ENCODE measurements around the gene CTSZ. TPM values are rescaled to one million over a fixed set of nuclear protein-coding genes. Genes with fewer than 3 reads are reported as not detected.
"Not testable (repeated sequence)": the region's sequence is repeated elsewhere in the genome, so short reads cannot be mapped to it uniquely, and the experiment has no call there.

CTSZ gene
- total RNA-seq, 1 donor from 2014 or later: 48.1 TPM

DNA sequence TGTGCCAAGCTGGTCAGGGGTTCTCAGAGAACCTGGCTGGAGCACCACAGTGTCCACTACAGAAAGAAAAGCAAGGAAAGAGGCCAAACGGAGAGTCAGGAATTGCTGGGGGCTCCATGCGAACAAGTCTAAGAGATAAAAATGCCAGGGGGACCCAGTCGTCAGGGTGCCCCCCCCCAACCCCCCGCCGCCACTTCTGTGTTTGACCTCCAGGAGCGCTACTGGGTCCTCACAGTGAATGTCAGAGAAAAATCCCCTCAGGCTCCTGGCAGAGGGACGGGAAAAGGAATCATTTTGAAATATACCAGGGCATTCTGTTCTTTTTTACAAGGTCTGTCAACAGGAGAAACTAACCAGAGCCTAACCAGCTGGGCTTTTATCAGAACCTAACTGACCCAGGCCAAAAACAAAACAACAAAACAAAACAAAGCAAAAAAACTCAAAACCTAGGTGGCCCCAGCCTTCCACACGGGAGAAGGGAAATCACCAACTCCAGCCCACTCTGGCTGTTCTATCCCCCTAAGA lies 43.9 kb downstream of the CTSZ start:
- Mint-ChIP-seq H3K4me1 (no peaks in the 10 kb centered on the region), H3K27ac (no peak overlapping the region), H3K27me3 (peaks cover 21% of the 10 kb centered on the region), H3K9me3 (no peaks in the 10 kb centered on the region), H3K4me3 (no peak overlapping the region), H3K36me3 (ENCODE audit: low read depth) (no peaks in the 10 kb centered on the region)
- DNase-seq: no peak
- intact Hi-C loops (cut with micrococcal nuclease): no loop called here

DNA sequence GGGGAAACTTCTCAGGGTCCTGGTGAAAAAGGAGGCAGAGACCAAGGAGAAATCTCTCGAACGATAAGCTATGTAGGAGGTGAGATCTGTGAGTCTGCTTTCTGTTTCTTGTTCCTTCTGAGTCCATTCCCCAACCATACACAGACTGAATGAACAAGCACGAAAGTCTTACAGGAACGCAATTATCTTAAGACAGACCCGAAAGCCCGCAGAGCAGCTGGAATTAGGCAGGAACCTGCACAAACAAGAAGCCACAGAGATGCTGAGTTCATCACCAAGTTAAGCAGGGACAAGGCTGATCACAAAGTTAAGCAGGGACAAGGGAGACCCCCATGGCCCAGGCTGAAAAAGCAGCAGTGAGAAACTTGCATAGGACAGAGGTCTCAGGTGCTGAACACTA lies 47.4 kb downstream of the CTSZ start:
- no peaks in the 10 kb centered on the region for H3K9me3 Mint-ChIP-seq

DNA sequence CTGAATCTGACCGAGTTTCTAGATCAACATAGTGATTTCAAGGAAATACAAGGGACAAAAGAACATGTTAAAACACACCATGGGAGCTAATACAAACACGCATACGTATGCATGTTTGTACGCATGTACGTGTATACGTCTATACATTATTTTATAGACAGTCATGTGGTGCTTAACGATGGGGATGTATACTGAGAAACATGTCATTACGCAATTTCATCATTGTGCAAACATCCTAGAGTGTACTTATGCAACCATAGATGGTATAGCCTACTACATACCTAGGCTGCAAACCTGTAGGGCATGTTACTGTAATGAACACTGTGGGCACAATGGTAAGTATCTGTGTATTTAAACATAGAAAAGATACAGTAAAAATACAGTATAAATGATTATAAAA lies 51.0 kb downstream of the CTSZ start:
- Mint-ChIP-seq H3K4me3 (no peak overlapping the region), H3K27me3 (peaks cover 30% of the 10 kb centered on the region), H3K4me1 (no peaks in the 10 kb centered on the region), H3K36me3 (ENCODE audit: low read depth) (no peaks in the 10 kb centered on the region), H3K27ac (no peak overlapping the region), H3K9me3 (no peaks in the 10 kb centered on the region)
- no peak for DNase-seq
- intact Hi-C loops (cut with micrococcal nuclease): no loop called here

More for the DNA sequence above, 47.4 kb downstream of the CTSZ start:
- Mint-ChIP-seq H3K27me3 (peaks cover 23% of the 10 kb centered on the region), H3K36me3 (ENCODE audit: low read depth) (no peaks in the 10 kb centered on the region), H3K27ac (no peak overlapping the region), H3K4me1 (no peaks in the 10 kb centered on the region), H3K4me3 (no peak overlapping the region)
- intact Hi-C loops (cut with micrococcal nuclease): no loop called here
- DNase-seq: no peak

DNA sequence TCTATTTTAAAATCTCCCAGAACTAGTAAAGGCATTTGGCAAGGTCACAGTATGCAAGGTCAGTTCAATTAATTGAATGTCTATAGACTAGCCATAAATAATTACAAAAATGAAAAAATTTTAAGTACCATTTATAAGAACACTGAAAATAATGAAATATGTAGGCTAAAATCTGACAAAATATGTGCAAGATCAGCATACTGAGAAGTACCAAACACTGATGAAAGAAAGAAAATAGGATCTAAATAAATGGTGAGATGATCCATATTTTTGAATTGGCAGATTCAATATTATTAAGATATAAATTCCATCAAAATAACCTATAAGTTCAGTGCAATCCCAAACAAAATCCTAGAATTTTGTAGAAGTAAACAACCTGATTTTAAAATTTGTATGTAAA lies 54.0 kb downstream of the CTSZ start:
- H3K4me3 Mint-ChIP-seq: no peak overlapping the region
- H3K27ac Mint-ChIP-seq: no peak overlapping the region
- H3K4me1 Mint-ChIP-seq: no peaks in the 10 kb centered on the region
- H3K27me3 Mint-ChIP-seq: peaks cover 28% of the 10 kb centered on the region
- intact Hi-C loops (cut with micrococcal nuclease): no loop called here
- no peaks in the 10 kb centered on the region for H3K9me3 Mint-ChIP-seq
- no peak for DNase-seq
- H3K36me3 Mint-ChIP-seq (ENCODE audit: low read depth): no peaks in the 10 kb centered on the region

DNA sequence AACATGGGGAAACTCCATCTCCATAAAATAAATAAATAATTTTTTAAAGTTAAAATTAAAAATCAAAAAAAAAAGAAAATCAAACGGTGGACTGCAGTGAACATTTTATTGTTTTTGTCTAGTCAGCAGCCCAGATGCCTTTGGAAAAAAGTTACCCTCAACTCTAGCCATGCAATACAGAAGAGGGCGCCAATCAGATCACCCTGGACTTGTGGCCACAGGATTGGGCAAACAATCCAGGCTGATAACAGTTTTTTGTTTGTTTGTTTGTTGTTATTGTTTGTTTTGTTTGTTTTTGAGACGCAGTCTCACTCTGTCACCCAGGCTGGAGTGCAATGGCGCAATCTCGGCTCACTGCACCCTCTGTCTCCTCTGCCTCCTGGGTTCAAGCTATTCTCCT lies 56.5 kb downstream of the CTSZ start:
- Mint-ChIP-seq H3K36me3 (ENCODE audit: low read depth) (no peaks in the 10 kb centered on the region), H3K4me1 (no peaks in the 10 kb centered on the region), H3K27me3 (peaks cover 26% of the 10 kb centered on the region), H3K4me3 (no peak overlapping the region), H3K9me3 (no peaks in the 10 kb centered on the region), H3K27ac (no peak overlapping the region)
- no peak for DNase-seq
- intact Hi-C loops (cut with micrococcal nuclease): no loop called here

DNA sequence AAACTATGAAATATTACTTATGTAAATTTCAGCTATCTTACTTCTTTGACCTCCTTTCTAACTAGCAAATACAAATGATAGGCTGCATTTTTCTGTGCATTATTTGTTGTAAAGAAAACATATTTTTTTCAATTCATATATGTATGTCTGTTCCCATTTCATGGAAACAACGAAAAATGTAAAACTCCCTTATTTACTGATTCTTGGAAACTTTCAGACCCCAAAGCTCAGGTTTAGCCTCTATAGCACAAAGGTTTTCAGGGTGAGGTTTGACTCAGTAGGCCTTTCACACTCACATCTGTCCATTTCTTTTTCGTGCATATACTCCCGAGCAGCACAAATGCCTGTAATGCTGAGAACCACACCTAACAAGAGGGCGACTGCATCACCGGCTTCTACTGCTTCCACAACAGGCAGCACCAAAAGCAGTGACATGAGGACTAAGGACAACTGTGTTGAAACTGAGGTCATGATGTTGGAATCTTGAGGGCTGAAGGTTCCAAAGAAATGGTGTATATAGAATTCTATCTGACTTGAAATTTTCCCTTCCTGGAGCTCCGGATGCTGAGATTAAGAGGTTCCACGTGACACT lies 59.2 kb downstream of the CTSZ start:
- H3K9me3 Mint-ChIP-seq; H3K27ac Mint-ChIP-seq; H3K36me3 Mint-ChIP-seq (ENCODE audit: low read depth); DNase-seq; H3K4me1 Mint-ChIP-seq; intact Hi-C loops (cut with micrococcal nuclease); H3K4me3 Mint-ChIP-seq: not testable (repeated sequence)
- H3K27me3 Mint-ChIP-seq: peaks cover 18% of the 10 kb centered on the region

DNA sequence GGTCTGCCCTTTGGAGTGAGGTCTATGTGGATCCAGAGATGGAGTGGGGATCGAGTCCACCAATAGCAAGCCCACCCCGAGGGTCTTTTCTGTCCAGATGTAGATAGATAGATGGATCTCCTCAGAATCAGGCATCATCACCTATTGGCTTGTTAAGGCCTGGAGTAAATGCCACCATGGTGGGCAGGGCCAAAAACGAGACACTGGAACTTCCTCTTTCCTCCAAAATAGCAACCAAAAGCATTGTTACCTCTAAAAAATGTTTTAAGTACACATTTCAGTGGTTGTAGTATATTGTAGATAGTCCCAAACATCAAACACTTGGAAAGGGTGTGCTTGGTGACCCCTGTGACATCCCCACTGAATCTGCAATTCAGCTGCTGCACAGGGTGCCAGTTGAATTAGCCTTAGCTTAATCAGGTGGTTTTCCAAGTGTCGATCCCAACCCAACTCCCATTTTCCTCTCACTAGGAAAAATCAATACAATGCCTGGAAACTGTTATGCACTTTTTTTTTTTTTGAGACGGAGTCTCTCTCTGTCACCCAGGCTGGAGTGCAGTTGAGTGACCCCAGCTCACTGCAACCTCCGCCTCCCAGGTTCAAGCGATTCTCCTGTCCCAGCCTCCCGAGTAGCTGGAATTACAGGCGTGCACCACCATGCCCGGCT lies 61.0 kb downstream of the CTSZ start:
- intact Hi-C loops (cut with micrococcal nuclease): no loop called here
- H3K27ac Mint-ChIP-seq: no peak overlapping the region
- no peak overlapping the region for H3K4me3 Mint-ChIP-seq
- H3K36me3 Mint-ChIP-seq (ENCODE audit: low read depth): no peaks in the 10 kb centered on the region
- DNase-seq: no peak
- H3K9me3 Mint-ChIP-seq: no peaks in the 10 kb centered on the region
- H3K4me1 Mint-ChIP-seq: no peaks in the 10 kb centered on the region
- peaks cover 16% of the 10 kb centered on the region for H3K27me3 Mint-ChIP-seq

Other genes with a start within 250 kb of the CTSZ start
- gene GNAS-AS1, start 156.4 kb downstream of the CTSZ start, total RNA-seq: 0.64 and 1.6 TPM in 2 replicates
- gene GNAS, start 154.5 kb downstream of the CTSZ start, total RNA-seq: 500 and 523 TPM in 2 replicates
- gene NELFCD, start 26.0 kb downstream of the CTSZ start, total RNA-seq: 119 and 120 TPM in 2 replicates
- not detected in 2 replicates for gene TUBB1, start 12.2 kb upstream of the CTSZ start, total RNA-seq
- gene ATP5F1E, start 25.1 kb upstream of the CTSZ start, total RNA-seq: 69.9 and 70.9 TPM in 2 replicates
- gene PRELID3B, start 35.5 kb upstream of the CTSZ start, total RNA-seq: 119 and 123 TPM in 2 replicates
- 3.1 and 3.4 TPM in 2 replicates for gene ZNF831, start 156.6 kb upstream of the CTSZ start, total RNA-seq